ENCODE measurements around the gene PHC2.

PHC2 gene

DNA sequence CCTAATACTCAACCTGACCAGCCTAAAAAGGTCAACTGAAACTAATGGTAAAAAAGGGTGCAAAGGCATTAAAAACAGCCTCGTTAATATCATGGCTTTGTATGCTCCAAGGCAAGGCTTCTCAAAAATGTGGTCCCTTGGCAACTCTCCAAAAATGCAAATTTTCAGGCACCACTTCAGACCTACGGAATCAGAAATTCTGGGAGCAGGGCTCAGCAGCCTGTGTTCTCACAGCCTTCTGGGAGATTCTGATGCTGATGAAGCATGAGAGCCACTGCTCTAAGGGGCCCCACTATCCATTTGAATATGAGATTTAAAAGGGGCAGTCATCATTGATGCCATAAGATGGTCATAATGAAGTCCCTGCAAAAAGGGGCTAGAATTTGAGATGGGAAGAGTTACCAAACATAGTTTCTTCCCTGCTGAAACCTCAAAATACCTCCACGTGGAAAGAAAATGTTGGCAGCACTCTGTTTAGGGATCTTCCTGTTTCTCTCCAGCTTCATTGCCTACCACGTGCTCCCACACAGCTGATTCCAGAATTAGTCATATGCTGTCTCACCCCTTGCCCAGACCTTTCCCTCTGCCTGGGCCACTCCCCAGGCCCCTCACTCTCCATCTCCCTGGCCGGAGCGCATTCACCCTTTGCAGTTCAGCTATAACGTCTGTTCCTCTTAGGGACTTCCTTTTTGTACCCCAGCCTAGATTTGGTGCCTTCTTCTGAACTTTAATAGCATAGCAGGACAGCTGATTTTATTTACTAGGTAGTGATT is 46.7 kb downstream of the PHC2 start:
- DNase-seq, result no peak

DNA sequence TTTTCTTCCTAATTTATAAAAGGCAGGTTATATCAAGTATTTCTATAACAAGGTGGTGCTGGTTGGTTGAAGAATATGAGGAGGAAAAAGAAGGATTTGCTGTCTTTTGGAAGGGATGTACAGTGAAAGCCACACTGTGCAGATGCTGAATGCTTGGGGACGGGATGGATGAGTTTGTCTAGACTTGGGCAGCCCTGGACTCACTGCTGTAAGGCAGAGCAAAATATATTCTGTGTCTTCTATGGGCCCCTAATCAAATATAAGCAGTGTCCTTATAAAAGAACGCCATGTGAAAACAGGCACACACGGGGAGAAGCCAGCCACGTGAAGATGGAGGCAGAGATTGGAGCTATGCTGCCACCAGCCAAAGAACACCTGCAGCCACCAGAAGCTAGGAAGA is 47.4 kb downstream of the PHC2 start:
- no peak for DNase-seq

DNA sequence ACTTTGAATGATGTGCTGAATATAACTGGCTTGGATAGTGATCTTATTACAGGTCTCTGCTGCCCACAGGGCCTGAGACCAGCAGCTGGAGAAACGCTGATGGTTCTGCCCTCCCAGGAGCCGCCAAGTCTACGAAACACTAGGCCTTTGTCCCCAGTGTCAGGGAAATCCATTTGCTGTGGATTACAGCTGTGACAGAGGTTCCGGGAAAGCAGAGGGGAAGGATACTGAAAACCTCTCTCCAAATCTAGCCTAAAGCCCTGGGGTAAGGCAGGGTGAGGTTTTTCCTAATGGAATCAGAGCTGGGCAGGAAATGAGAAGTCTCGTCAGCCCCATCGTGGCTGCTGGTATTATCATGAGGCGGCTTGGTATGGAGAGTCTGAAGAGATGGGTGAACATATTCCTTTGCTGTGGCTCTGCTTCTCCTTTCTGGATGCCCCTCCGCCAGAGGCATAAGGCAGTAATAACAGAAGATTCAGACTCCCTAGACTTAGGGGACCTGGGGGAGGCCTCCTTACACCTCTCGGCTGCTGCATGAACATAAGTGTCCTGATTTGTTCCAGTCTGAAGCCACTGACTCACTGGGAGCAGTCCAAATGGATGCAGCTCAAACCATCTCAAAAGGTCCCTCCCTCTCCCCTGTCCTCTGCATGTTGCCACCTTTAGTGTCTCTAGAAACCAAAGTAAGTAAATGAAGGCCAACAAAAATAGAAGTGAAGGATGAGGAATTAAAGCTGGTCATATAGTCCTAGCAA is 48.1 kb downstream of the PHC2 start:
- DNase-seq, result no peak

DNA sequence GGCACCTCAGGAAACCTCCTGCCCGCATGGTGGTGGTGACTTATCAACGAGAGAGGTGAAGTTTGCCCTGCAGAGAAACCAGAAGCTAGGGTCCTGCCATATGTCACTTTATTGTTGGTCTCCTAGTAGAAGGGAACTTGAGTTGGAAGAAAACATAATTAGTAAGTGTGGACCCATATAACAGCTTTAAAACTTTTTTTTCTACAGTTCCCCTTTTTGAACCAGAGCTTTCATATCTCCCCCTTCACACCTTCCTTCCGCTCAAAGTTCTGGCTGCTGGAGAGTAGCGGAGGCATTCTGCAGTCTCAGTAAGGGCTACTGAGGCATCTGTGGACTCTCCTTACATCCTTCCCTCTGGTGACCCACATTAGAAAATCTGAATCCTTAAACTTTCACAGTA is 48.9 kb downstream of the PHC2 start:
- DNase-seq, result peak; percentile 58

DNA sequence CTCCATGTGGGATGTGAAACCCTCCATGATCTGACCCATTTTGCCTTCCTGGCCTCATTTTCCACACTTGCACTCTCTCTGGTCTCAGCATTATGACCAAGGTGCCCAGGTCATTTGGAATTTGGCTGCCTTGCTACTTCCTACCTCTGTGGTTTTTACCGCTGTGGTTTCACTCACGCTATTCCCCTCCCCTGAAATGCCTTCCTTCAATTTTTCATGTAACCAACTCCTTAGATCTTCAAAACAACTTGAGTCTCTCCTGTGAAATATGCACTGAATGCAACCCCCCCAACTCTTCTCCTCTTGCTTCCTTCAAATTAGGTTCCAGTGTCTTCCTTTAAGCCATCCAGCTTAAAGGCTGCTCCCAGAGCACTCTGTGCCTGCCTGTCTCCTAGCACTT is 50.1 kb downstream of the PHC2 start:
- DNase-seq, result no peak

DNA sequence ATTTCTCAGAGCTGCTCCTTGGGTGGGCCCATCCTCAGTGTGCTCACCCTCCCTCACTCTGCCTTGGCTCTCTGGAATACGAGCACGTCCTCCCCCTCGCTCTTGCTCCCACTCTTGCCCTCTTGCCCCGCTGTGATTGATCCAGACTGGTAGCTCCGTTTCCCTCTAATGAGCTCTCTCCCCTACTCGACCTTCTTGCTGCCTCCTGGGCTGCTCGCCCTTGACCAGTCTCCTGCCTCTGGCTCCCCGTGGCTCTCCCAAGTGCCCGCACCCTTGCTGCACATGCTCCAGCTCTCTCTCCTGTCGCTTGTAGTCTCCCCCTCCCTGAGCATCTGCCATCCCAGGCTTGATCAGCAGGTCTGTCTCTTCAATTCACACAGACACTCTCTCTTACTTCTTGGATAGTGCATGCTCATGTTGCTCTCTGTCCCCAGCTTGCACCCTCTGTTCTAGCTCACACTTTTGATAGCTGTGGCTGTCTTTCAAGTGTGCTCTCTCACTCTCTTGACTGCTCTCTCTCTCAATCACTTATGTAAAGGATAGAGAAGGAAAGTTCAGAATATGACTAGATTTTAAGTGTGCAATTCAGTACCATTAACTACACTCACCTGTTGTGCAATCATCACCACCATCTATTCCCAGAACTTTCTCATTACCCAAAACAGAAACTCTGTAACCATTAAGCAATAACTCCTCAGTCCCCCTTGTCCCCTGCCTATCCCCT is 51.1 kb downstream of the PHC2 start:
- DNase-seq, result no peak

DNA sequence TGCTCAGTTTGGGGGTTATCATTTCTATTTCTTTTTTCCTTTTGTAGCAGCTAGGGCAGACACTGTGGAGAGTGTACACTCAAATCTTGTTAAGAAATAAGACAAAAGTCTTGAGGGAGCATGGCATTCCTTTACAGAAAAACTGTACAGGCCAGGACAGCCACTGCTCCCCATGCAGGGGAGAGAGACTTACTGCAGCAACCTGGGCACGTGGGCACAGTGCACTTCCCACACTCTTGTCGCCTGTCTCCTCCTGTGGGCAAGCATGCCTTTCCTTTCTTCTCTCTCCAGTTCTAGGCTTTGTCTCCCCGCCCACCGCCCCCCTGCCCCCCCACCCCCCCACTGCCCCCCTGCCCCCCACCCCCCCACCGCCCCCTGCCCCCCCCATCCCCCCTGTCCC is 51.9 kb downstream of the PHC2 start:
- peak; percentile 35 for DNase-seq

DNA sequence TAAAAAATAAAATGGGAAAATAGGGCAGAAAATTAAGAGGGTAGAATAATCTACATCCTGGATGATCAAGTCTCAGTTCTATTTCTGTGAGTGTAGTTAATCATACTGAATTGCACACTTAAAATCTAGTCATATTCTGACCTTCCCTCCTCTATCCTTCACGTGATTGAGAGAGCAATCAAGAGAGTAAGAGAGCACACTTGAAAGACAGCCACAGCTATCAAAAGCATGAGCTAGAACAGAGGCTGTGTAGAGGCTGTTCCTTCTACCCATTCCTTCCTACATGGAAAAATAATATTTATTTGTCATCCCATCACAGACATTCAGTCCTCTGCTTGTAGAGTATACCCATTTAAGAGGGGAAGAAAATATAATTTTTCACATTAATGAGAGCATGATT is 52.4 kb downstream of the PHC2 start:
- no peak for DNase-seq

DNA sequence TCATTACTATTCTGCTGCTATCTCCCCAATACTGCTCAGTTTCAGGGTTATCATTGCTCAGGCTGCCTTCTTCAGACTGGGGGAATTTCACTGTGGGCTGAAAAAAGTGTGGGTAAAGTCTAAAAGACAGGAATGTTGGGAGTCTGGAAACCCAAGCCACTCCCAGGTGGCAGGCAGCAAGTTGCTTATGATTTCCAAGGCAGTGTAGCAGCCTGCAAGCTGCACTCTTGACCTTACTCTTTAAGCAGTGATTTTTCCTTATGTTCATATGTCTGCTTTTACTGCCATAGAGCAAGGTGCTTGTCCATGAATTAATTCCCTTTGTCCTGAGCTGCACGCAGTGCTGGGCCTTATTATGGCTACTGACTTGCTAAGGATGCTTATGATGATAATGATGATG is 53.1 kb downstream of the PHC2 start:
- no peak for DNase-seq

DNA sequence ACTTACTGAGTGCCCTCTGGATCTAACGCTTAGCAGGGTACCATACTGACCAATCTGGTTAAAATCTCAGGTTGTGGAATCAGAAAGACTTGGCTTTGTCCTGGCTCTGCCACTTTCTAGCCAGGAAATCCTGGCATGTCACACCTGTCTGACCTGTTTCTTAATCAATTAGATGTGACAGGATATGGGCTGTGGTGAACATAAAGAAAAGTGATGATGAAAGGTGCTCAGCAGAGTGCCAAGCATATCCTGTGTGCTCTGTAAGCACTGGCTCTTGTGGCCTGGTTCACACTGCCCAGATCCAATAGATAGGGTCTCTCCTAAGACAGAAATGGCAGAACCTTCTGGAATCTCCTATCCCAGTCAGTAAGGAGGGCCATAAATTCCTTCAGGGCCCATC is 53.9 kb downstream of the PHC2 start:
- no peak for DNase-seq

DNA sequence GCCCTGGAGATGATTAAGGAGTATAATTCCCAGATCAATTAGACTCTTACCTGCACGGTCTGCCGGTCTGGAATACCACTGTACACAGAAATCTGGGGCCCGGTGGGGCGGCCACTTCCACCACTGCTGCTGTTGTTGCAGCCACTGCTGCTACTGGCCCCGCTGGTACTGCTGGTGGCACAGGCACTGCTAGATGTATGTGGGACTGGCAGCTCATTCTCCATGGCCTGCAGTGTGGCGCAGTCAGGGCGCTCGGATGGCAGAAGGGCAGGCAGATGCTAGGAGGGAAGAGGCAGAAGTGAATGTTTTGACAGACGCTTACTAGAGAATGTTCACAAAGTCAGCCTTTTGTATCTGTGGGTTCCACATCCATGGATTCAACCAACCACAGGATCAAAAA is 55.6 kb downstream of the PHC2 start:
- DNase-seq, result no peak

DNA sequence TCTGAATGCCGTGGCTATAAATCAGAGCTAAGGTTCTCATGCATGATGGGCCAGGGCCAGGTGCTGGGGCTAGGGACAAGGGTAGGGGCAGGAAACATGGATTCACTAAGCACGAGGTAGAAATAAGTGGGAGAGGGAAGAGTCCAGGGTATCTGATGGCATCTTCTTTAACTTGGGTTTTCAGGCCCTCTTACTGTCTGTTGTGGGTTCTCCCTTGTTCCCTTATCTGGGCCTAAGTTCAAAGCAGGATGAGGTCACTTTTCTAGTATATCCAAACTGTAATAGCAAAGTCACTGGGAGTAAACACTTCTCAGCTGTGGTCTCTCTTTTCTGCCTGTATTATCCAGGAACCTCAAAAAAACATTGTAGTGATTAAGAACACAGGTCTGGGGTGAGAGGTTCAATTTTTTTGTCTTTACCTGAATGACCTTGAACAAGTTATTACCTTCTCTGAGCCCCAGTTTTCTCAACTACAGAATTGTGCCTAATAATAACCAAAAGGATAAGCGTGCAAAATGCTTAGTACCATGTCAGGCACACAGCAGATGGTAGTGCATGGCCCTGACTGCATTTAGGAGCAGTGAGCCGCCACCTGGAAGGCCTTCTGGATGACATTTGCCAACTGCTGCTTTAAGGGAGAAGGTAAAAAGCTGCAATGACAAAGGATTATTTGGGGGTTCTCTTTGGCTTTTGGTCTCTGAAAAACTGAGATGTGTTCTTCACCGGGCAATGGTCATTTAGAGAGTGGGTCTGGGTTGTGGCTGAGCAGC is 56.4 kb downstream of the PHC2 start:
- DNase-seq, result peak; percentile 61

DNA sequence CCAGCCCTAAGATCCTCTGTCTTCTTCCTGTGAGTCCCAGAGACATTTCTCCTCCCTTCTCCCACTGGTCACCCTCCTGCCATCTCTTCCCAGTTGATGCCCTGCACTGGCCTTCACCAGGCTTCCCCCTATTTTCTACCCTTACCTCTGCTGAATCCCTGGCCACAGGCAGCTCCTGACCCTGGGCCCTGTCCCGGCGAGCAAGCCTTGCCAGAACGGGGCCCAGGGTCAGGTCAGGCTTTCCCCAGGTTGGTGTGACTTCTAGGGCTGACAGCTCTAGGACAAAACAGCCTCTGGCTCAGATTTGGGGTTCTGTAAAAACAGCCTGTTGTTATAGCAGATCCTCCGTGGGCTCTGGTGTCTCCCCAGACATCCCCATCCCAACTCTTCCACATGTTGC is 57.3 kb downstream of the PHC2 start:
- DNase-seq, result no peak

DNA sequence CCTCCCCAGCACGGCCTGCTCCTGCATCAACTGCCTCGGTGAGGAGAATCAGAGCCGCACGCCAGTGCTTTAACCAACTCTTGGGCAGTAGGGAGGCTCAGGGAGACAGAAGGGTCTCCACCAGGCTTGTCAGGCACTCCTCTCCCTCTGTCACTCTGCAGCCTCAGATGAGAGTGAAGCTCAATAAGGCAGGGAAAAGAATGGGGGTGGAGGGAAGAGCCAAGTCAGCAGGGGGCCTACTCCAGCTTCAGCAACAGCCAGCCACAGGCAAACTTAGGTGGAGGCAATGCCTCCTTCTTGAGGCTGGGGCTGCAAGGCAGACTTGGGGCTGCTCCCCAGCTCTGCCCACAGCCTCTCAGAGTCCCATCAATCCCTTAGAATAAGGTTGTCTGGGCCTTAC is 58.2 kb downstream of the PHC2 start:
- no peak for DNase-seq

DNA sequence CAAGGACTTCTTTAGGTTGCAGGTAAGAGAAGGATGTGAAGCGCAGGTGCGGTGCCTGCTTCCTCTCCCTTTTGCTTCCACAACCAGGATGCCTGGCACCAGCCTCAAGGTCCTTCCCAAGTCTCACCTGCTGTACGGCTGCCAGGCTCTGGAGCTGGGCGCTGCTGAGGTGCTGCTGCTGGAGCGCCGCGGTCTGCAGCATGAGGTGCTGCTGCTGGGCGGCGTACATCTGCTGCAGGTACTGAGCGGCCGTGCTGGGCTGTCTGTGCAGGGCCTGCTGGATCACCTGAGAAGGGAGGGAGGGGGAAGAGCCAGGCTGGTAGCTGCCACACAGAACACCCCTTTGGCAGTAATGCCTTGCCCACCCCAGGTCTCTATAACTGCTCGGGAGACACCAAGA is 58.7 kb downstream of the PHC2 start:
- no peak for DNase-seq

DNA sequence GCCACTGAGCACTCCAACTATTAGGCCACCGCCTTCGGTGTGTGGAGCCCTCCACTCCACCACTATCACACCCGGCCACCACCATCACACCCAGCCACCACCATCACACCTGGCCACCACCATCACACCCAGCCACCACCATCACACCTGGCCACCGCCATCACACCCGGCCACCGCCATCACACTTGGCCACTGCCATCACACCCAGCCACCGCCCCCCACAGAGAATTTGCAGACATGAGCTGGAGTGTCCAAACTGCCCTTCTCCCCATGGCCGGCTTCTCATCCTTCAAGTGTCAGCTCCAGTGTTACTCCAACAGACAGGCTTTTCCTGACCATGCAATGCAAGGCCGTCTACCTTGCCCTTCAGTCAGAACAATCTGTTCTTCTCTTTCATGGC is 59.6 kb downstream of the PHC2 start:
- DNase-seq, result no peak

DNA sequence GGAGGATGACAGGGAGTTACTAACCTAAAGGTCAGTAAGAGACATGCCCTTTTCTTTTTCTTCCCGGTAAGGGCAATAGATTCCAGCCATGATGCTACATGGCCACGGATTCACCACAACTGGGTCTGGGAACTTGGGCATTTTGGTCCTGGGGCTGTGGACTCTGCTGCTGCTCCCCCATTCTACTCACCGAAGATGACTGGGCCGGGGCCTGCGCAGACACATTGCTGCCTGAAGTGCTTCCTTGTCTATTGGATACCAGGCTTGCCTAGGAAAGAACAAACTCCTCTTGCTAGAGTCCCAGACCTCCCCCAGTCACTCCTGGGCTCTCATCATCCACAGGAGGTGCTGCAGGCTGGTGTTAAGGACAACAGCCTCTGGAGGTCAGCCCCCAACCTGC is 60.1 kb downstream of the PHC2 start:
- DNase-seq, result no peak

DNA sequence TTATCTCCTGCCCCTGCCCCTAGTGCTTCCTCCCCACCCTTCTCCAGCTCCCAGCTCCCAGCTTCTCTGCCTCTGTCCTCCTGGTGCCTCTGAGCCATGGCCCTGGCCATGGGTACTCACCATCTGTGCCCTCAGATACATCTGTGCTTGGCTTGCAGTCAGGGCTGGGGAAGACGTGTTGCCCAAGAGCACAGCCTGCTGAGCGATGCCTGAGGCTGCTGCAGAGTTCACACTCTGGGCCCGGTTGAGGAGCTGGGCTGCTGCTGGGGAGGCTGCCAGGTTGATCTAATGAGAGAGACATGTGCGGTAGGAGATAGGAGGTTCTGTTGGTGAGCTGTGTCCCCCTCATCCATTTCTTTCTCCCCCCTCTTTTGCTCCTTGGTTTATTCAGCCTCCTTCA is 60.6 kb downstream of the PHC2 start:
- DNase-seq, result no peak

DNA sequence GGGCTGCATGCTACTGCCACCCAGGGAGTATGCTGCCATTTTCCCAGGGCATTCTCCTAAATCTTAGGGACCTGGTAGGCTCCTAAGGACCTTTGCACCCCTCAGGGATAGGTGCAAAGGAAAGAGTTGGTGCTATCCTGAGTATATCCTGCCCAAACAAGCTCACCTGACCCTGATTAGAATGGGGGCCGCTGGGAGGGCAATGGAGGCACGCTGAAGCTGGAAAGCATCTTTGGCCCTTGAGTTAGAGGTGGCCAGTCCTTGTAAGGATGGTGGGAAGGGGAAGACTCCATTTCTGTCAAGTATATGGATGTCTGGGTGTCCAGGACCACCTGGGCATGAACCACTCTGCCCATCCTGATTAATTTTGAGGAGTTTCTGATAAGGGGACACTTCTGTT is 61.1 kb downstream of the PHC2 start:
- no peak for DNase-seq

DNA sequence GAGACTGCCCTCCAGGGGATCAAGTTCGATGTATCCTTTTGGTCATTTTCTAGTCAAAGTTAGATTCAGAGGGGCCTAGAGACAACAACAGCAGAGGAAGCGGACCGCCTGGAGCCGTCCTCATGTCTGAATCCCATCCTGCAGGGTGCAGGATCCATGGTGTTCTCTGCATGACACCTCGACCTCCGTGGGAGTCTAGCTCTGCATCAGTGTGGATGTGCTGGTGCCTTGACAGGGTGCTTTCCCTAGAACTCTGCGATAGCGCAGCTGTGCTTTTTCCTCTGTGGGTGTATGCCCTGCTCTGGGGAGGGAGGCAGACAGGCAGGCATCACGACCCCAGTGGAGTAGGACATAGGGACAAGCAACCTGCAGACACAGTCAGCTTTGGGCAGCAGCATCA is 61.8 kb downstream of the PHC2 start:
- DNase-seq, result no peak

DNA sequence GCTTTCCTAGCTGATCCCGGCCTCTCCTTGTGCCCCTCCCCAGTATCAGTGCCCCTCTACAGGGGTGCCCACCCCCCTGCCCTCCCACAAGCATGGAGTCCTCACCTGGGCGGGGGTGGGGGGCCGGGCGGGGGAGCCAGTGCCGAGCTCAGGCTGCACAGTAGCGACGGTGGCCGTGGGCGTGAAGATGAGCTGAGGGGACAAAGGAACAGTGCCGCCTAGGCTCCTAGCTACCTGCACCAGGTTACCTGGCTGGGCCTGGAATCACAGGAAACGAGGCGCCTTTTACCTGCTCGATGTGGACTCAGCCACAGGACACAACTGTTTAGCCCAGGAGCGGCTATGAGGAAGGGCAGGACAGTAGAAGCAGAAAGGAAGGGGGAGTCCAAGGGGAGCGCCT is 62.5 kb downstream of the PHC2 start:
- no peak for DNase-seq

DNA sequence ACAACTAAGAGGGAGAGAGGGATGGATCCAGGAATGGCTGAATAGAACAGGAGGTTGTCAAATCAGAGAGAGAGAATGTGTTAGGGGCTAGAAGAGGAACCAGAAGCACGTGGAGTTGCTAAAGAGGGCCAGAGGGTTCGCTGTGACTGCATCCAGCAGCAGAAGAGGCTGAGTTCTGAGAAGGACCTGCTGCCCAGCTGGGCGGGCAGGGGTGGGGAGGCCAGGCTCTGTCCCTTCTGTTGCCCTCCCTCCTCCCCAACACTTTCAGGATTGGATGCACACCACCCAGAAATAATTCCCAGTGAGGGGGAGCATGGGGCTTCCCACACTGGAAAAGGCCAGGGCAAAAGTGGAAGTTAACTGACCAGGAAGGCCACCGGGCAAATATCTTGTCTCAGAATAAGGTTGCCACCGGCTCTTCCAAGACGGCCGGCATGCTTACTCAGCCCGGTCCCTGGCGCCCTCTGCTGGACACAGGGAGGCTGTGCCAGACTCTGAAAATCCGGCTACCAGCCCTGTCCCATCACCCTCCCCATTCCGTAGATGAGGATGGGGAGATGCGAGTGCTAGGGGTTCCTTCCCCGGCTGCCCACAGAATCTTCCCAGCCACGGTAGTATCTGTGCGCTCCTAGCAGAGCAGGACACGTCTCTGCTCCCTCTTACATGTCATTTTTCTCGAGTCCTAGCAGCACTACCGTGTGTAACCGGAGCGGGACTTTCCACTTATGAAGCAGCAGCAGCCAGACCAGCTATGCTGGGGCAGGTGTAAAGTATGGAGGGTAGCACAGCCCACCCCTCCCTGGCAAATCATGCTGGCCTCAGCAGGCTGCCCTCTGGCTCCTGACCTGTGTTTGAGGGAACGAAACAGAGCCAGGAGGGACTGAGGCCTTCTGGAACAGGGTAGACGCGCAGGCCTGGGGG is 63.1 kb downstream of the PHC2 start:
- peak; percentile 92 for DNase-seq
